BLaER1 treated with 17β-estradiol and CSF1 and Interleukin-3, amounts not matched to agents 10 nM and 100 nM (cell line): ENCODE data around the gene UVSSA.

ENCODE experiments used
- H3K27ac ChIP-seq, 11 experiments: shearing (Covaris generic); formaldehyde crosslinking; 2 replicates each; pipeline ENCODE4 v1.8.1; 2022
- H3K27me3 ChIP-seq, 11 experiments: shearing (Covaris generic); formaldehyde crosslinking; 2 replicates each; pipeline ENCODE4 v1.8.1; 2022
- H3K36me3 ChIP-seq, 11 experiments: shearing (Covaris generic); formaldehyde crosslinking; 2 replicates each; pipeline ENCODE4 v1.8.1; 2022
- H3K4me1 ChIP-seq, 10 experiments: shearing (Covaris generic); formaldehyde crosslinking; 2 replicates each; pipeline ENCODE4 v1.8.1; 2022
- H3K4me2 ChIP-seq, 11 experiments: shearing (Covaris generic); formaldehyde crosslinking; 2 replicates each; pipeline ENCODE4 v1.8.1; 2022
- H3K4me3 ChIP-seq, 10 experiments: shearing (Covaris generic); formaldehyde crosslinking; 2 replicates each; pipeline ENCODE4 v1.8.1; 2022
- H3K9ac ChIP-seq, 11 experiments: shearing (Covaris generic); formaldehyde crosslinking; 2 replicates each; pipeline ENCODE4 v1.8.1; 2022
- H3K9me3 ChIP-seq, 11 experiments: shearing (Covaris generic); formaldehyde crosslinking; replicated peaks in 1 of 11; 2 replicates each; pipeline ENCODE4 v1.8.1; 2022
- H4K20me1 ChIP-seq, 11 experiments: shearing (Covaris generic); formaldehyde crosslinking; 2 replicates each; pipeline ENCODE4 v1.8.1; 2022
- Cebpa-rat ChIP-seq, 11 experiments: shearing (Covaris generic); IDR thresholded peaks; 2 replicates each; pipeline ENCODE4 v1.8.1; 2022

UVSSA gene

DNA sequence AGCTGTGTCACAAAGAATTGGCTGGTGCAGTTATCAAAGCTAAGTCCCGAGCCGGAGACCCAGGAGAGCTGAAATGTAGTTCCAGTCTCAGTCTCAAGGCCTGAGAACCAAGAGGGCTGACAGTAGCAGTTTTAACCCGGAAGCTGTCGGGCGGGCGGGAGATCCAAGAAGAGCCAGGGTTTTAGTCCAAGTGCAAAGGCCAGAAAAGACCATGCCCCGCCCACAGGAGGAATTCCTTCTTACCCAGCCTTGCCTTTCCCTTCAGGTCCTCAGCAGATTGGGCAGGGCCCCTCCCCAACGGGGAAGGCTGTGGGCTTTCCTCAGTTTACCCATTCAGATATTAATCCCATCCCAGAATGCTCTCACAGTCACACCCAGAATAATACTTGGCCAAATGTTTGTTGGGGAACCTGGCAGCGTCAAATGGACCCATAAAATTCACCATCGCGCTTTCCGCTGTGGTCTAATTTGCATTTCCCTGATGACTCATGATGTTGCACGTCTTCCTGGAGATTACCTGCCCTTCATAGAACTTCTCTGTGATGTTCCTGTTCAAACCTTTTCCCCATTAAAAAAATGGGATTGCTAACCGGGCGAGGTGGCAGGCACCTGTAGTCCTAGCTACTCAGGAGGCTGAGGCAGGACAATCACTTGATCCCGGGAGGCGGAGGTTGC lies 41.1 kb upstream of the UVSSA start:
- Histone ChIP-seq H3K4me1 (peaks cover 67 to 97% (median 80%) of the 10 kb centered on the region in 10 experiments), H3K4me3 (no peak overlapping the region), H3K4me2 (peak overlapping the region; percentile 45 to 77 (median 64); a peak in 15 of 22 replicates), H3K9ac (no peak overlapping the region), H3K27me3 (no peaks in the 10 kb centered on the region), H3K9me3 (peaks cover 0 to 20% (median 0%) of the 10 kb centered on the region in 11 experiments; a peak in 6 of 22 replicates), H4K20me1 (peaks cover 42 to 92% (median 71%) of the 10 kb centered on the region in 11 experiments), H3K27ac (peak overlapping the region in 1 of 11 experiments; percentile 29; a peak in 2 of 22 replicates), H3K36me3 (peaks cover 14 to 49% (median 37%) of the 10 kb centered on the region in 11 experiments; a peak in 21 of 22 replicates)
- no peak for TF ChIP-seq Cebpa-rat (IDR thresholded peaks at IDR 0.05)

DNA sequence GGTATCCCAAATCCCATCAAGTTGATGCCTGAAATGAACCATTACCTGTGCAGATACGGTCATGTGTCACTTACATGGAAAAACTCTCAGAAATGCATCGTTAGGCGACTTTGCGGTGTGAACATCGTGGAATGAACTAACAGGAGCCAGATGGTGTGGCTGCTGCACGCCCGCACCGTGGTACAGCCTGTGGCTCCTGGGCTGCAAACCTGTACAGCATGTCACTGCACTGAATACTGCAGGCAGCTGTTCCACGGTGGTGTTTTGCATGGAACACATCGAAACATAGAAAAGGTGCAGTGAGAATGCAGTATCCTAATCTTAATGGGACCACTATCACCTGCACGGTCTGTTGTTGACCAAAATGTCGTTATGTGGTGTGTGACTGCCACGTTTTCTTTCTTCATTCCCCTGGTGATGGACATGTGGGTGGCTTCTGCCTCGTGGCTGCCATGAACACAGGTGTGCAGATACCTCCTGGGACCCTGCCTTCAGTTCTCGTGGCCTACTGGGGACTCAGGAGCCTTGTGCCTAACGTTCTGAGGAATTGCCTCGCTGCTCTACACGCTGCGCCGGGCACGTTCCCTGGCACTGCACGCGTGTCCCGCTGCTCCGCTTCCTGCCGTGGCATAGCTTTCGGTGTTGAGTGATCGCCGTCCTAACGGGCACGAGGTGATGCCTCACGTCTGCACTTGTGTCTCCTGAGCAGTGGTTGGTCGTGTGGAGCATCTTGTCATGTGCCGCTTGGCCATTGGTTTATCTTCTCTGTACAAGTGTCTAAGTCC lies 38.9 kb upstream of the UVSSA start:
- Histone ChIP-seq H3K4me2 (peak overlapping the region; percentile 78 to 97 (median 92)), H3K9me3 (peaks cover 0 to 6% (median 4%) of the 10 kb centered on the region in 11 experiments; a peak in 10 of 22 replicates), H3K27me3 (no peaks in the 10 kb centered on the region), H3K27ac (peak overlapping the region in 10 of 11 experiments; percentile 9 to 84 (median 71); a peak in 14 of 22 replicates), H3K4me3 (peak overlapping the region in 5 of 10 experiments; percentile 2 to 40 (median 32); a peak in 1 of 20 replicates), H4K20me1 (peaks cover 59 to 95% (median 79%) of the 10 kb centered on the region in 11 experiments), H3K36me3 (peaks cover 23 to 43% (median 38%) of the 10 kb centered on the region in 11 experiments), H3K9ac (peak overlapping the region in 7 of 11 experiments; percentile 34 to 72 (median 61); a peak in 6 of 22 replicates), H3K4me1 (peaks cover 76 to 90% (median 82%) of the 10 kb centered on the region in 10 experiments)
- no peak for TF ChIP-seq Cebpa-rat (IDR thresholded peaks at IDR 0.05)

GRCh38 chr4:1309261-1310010 lies 37.6 kb upstream of the UVSSA start:
- no peaks in the 10 kb centered on the region for H3K27me3 ChIP-seq
- peaks cover 59 to 95% (median 82%) of the 10 kb centered on the region in 11 experiments for H4K20me1 ChIP-seq
- peak overlapping the region; percentile 78 to 97 (median 92) for H3K4me2 ChIP-seq
- peak overlapping the region in 8 of 10 experiments; percentile 4 to 40 (median 27); a peak in 11 of 20 replicates for H3K4me3 ChIP-seq
- TF ChIP-seq Cebpa-rat (IDR thresholded peaks at IDR 0.05): no peak
- H3K36me3 ChIP-seq: peaks cover 34 to 54% (median 47%) of the 10 kb centered on the region in 11 experiments
- peaks cover 0 to 18% (median 10%) of the 10 kb centered on the region in 11 experiments; a peak in 13 of 22 replicates for H3K9me3 ChIP-seq
- H3K27ac ChIP-seq: peak overlapping the region in 10 of 11 experiments; percentile 48 to 84 (median 72); a peak in 21 of 22 replicates
- H3K9ac ChIP-seq: peak overlapping the region; percentile 34 to 72 (median 61); a peak in 20 of 22 replicates
- peaks cover 69 to 80% (median 76%) of the 10 kb centered on the region in 10 experiments for H3K4me1 ChIP-seq

- peak overlapping the region; percentile 78 to 97 (median 92) for H3K4me2 ChIP-seq
- peaks cover 39 to 59% (median 54%) of the 10 kb centered on the region in 11 experiments for H3K36me3 ChIP-seq
- H3K9ac ChIP-seq: peak overlapping the region; percentile 44 to 74 (median 65); a peak in 18 of 22 replicates
- peaks cover 54 to 98% (median 82%) of the 10 kb centered on the region in 11 experiments for H4K20me1 ChIP-seq
- peaks cover 0 to 19% (median 10%) of the 10 kb centered on the region in 11 experiments; a peak in 13 of 22 replicates for H3K9me3 ChIP-seq
- TF ChIP-seq Cebpa-rat (IDR thresholded peaks at IDR 0.05): no peak
- peak overlapping the region in 10 of 11 experiments; percentile 0 to 84 (median 72); a peak in 19 of 22 replicates for H3K27ac ChIP-seq
- peaks cover 63 to 72% (median 68%) of the 10 kb centered on the region in 10 experiments for H3K4me1 ChIP-seq
- no peaks in the 10 kb centered on the region for H3K27me3 ChIP-seq
- peak overlapping the region in 6 of 10 experiments; percentile 28 to 55 (median 42); a peak in 10 of 20 replicates for H3K4me3 ChIP-seq
Observed at GRCh38 chr4:1310031-1310795, 36.8 kb upstream of the UVSSA start.

DNA sequence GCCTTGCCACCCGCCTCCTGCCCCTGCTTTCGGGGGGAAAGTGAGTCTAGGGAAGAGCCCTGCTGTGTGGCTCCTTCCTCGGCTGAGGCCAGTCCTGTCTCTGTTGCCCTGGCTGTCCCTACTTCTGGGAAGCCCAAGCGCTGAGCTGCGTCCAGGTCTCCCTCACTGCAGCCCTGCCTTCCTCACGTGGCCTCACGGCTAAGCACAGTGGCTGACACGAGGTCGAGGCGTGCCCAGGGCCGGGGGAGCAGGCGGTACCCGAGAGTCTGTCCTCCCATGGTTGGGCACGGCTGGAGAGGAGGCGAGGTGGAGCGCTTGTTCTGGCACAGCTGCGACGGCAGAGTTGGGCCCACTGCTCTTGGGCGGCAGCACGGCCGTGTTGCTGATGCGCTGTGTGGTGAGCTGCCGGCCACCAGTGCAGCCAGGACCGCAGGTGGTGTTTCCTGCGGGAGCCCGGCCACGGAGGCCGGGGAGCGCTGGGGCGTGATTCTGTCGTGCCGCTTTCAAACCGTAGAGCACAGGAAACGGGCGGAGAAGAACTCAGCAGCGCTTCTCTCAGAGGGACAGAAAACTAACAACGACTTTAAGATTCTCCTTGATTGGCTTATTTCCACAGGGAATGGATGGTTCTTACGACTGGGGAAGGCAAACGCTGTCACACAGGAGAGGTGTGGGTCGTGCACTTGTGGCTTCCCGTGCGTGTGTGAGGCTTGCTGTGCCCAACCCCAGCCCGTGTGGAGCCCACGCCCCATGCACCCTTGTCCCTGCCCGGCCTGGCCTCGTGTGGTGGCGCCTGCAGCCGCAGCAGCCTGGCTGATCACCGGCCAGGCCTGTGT lies 36.0 kb upstream of the UVSSA start:
- peaks cover 47 to 94% (median 74%) of the 10 kb centered on the region in 11 experiments for H4K20me1 ChIP-seq
- no peaks in the 10 kb centered on the region for H3K27me3 ChIP-seq
- H3K4me2 ChIP-seq: peak overlapping the region; percentile 78 to 97 (median 92)
- H3K36me3 ChIP-seq: peaks cover 40 to 56% (median 53%) of the 10 kb centered on the region in 11 experiments
- H3K4me3 ChIP-seq: peak overlapping the region in 8 of 10 experiments; percentile 13 to 55 (median 40); a peak in 12 of 20 replicates
- H3K4me1 ChIP-seq: peaks cover 55 to 64% (median 60%) of the 10 kb centered on the region in 10 experiments
- H3K9me3 ChIP-seq: peaks cover 0 to 19% (median 10%) of the 10 kb centered on the region in 11 experiments; a peak in 13 of 22 replicates
- no peak for TF ChIP-seq Cebpa-rat (IDR thresholded peaks at IDR 0.05)
- H3K9ac ChIP-seq: peak overlapping the region; percentile 38 to 74 (median 65)
- H3K27ac ChIP-seq: peak overlapping the region; percentile 0 to 84 (median 71); a peak in 21 of 22 replicates

- no peak for TF ChIP-seq Cebpa-rat (IDR thresholded peaks at IDR 0.05)
- Histone ChIP-seq H4K20me1 (peaks cover 47 to 87% (median 74%) of the 10 kb centered on the region in 11 experiments), H3K4me1 (peaks cover 42 to 45% (median 42%) of the 10 kb centered on the region in 10 experiments), H3K27ac (no peak overlapping the region), H3K27me3 (no peaks in the 10 kb centered on the region), H3K4me2 (no peak overlapping the region), H3K9ac (no peak overlapping the region), H3K9me3 (peaks cover 0 to 19% (median 10%) of the 10 kb centered on the region in 11 experiments; a peak in 13 of 22 replicates), H3K36me3 (peaks cover 55 to 62% (median 56%) of the 10 kb centered on the region in 11 experiments), H3K4me3 (no peak overlapping the region)
Observed at GRCh38 chr4:1312821-1313640, 34.0 kb upstream of the UVSSA start.
